ENCODE data around the gene UTP14A.

DNA sequence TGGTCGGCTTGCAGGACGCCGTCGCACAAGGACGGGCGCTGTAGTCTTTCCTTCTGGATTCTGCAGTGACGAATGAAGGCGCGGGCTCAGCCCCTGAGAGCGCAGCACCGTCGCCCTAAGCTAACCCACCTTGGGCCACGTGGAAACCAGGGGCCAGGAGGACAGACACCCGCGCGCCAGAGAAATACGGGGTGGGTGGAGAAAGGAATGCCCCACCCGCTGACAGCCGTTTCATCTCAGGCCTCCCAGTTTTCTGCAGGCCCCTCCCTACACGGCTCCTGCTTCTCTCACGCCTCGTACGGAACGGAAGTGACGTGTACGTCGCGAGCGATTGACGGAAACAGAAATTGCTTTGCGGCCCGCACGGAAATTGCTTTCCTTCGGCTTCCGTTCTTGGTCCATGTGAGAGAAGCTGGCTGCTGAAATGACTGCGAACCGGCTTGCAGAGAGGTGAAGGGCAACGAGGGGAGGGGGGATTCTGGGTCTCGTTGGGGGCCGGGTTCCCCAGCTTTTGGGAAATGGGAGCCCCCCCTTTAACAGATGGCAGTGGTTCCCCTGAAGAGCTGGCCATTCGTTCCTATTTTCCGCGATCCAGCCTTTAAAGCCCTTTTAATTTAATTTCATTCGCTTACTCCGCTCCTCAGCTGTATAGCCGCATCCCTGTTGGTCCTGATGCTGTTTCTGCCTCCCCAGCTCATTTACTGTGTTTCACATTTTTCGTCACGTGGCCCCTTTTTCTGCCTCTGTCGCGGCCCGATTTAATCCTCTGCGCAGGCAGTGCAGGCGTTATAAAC lies at the start of gene UTP14A:
- TF ChIP-seq EZH2 (IDR thresholded peaks at IDR 0.05; ENCODE audit: borderline replicate concordance, low read length), result no peak
- TF ChIP-seq, protein P1, sequence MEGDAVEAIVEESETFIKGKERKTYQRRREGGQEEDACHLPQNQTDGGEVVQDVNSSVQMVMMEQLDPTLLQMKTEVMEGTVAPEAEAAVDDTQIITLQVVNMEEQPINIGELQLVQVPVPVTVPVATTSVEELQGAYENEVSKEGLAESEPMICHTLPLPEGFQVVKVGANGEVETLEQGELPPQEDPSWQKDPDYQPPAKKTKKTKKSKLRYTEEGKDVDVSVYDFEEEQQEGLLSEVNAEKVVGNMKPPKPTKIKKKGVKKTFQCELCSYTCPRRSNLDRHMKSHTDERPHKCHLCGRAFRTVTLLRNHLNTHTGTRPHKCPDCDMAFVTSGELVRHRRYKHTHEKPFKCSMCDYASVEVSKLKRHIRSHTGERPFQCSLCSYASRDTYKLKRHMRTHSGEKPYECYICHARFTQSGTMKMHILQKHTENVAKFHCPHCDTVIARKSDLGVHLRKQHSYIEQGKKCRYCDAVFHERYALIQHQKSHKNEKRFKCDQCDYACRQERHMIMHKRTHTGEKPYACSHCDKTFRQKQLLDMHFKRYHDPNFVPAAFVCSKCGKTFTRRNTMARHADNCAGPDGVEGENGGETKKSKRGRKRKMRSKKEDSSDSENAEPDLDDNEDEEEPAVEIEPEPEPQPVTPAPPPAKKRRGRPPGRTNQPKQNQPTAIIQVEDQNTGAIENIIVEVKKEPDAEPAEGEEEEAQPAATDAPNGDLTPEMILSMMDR (IDR thresholded peaks at IDR 0.05; ENCODE audit: low read length), result no peak

Measured in OCI-LY1 (cell line).